Stomach (tissue), 4 donors: ENCODE results near the gene FZR1.

Source experiments
- CTCF ChIP-seq, 7 experiments: fragments of 450-650 bp in 4 of 7; fragments of 200-600 bp in 3 of 7; sonication (generic) in 3 of 7; IDR thresholded peaks; one replicate each; pipeline ENCODE4 v1.5.1; 2016 to 2019; ENCODE audit warnings: antibody characterized with exemption in 7 of 7, control low read depth in 2 of 7, mild to moderate bottlenecking in 1 of 7
- POLR2A ChIP-seq, 4 donors: fragments of 450-650 bp; IDR thresholded peaks; one replicate each; pipeline ENCODE4 v1.6.1; 2016; ENCODE audit warnings: antibody characterized with exemption in 4 of 4, control low read depth in 2 of 4, mild to moderate bottlenecking in 1 of 4, moderate library complexity in 1 of 4

DNA sequence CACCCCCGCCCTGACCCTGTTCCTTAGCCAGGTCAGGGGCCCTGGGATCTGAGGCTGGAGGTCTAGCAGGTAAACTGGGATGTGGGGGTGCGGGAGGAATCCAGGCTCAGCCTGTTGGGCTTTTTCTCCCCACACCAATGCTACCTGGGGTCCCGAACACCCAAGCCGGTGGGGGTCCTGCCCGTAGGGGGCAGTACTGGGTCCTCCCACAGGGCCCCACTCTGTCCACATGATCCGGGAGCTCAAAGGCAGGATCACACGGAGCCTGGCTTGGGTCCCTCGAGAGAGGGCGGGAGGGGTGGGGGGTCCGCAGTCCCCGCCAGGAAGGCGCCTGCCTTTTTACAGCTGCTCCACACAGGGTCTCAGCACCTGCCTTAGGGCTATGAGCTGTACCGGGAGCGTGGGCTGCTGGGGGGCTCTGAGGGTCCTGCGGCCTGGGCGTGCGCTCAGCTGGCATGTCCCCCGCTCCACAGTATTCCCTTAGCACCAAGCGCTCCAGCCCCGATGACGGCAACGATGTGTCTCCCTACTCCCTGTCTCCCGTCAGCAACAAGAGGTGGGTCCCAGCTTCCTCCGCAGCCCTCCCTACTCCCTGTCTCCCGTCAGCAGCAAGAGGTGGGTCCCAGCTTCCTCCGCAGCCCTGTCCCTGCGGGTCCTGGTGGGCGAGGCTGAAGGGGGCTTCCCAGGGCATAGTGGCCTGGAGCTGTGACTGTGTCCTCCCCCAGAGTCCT, 20.6 kb downstream of the FZR1 start:
- TF ChIP-seq CTCF (IDR thresholded peaks at IDR 0.05): no peak
- no peak for TF ChIP-seq POLR2A (IDR thresholded peaks at IDR 0.05)
